ENCODE measurements around the gene GEMIN8.

Gene GEMIN8

DNA sequence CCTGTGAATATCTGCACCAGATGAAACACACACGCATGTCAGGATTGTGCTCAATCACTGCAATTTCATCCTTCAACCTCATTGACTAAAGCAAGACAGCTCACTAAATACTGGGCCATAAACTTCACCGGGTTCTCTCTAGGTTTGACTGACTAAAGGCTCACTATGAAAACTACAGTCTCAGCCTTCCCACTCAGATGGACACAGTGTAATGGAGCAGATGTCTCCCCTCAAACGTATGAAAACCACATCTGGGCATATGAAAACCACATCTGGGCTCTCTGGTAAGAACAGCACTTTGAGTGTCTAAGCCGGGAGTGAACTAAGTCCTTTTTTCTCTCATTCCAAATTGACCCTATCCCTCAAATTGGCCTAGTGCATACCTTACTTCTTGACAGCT lies 15.2 kb downstream of the GEMIN8 start:
- Histone ChIP-seq H3K14ac (ENCODE audit: low read length in 2 of 2) (no peak overlapping the region), H2BK5ac (ENCODE audit: low read depth, low read length, poor library complexity, severe bottlenecking) (no peak overlapping the region), H3K4me1 (ENCODE audit: control insufficient read depth, insufficient read depth, low read depth, low read length) (no peaks in the 10 kb centered on the region), H3K4me2 (ENCODE audit: low read length, poor library complexity, severe bottlenecking) (no peak overlapping the region), H3K36me3 (ENCODE audit: control insufficient read depth in 1 of 2, insufficient read depth in 2 of 2, low read depth in 1 of 2, low read length in 2 of 2) (peaks cover 0 to 61% of the 10 kb centered on the region in 2 experiments), H2AK5ac (ENCODE audit: low read length, severe bottlenecking) (no peak overlapping the region), H3K79me1 (replicated peaks; ENCODE audit: low read length, poor library complexity, severe bottlenecking) (peaks cover 6% of the 10 kb centered on the region), H4K91ac (ENCODE audit: low read length) (no peak overlapping the region), H3K23ac (ENCODE audit: low read length in 2 of 2) (no peak overlapping the region), H3K27me3 (ENCODE audit: control insufficient read depth in 1 of 2, insufficient read depth in 1 of 2, low read length in 2 of 2) (no peaks in the 10 kb centered on the region), H3K4ac (ENCODE audit: low read depth in 1 of 2, low read length in 2 of 2) (no peak overlapping the region), H2BK12ac (ENCODE audit: low read length in 2 of 2) (no peak overlapping the region), H2BK15ac (ENCODE audit: low read depth, poor library complexity, severe bottlenecking) (no peak overlapping the region), H2BK120ac (ENCODE audit: low read depth, low read length) (no peak overlapping the region), H3K4me3 (ENCODE audit: insufficient read depth in 1 of 2, low read depth in 1 of 2, low read length in 2 of 2) (no peak overlapping the region), H2AFZ (ENCODE audit: low read depth, low read length) (no peak overlapping the region), H3K9ac (ENCODE audit: low read length) (no peak overlapping the region), H3K27ac (ENCODE audit: low read length, poor library complexity, severe bottlenecking) (no peak overlapping the region), H3K9me3 (ENCODE audit: control insufficient read depth, low read length) (no peaks in the 10 kb centered on the region), H4K8ac (ENCODE audit: low read length) (no peak overlapping the region), H3K18ac (ENCODE audit: low read depth in 1 of 2, low read length in 2 of 2) (no peak overlapping the region)
- DNase-seq, result no peak
- WGBS, result 86% methylated on average over 4 of the region's 4 CpGs

- H3K4ac ChIP-seq (ENCODE audit: low read depth in 1 of 2, low read length in 2 of 2), result no peak overlapping the region
- H2BK5ac ChIP-seq (ENCODE audit: low read depth, low read length, poor library complexity, severe bottlenecking), result no peak overlapping the region
- no peak overlapping the region for H3K23ac ChIP-seq (ENCODE audit: low read length in 2 of 2)
- H2AFZ ChIP-seq (ENCODE audit: low read depth, low read length), result no peak overlapping the region
- DNase-seq, result no peak
- no peak overlapping the region for H3K4me2 ChIP-seq (ENCODE audit: low read length, poor library complexity, severe bottlenecking)
- H3K9me3 ChIP-seq (ENCODE audit: control insufficient read depth, low read length), result no peaks in the 10 kb centered on the region
- no peak overlapping the region for H2BK120ac ChIP-seq (ENCODE audit: low read depth, low read length)
- no peak overlapping the region for H3K4me3 ChIP-seq (ENCODE audit: insufficient read depth in 1 of 2, low read depth in 1 of 2, low read length in 2 of 2)
- no peak overlapping the region for H3K14ac ChIP-seq (ENCODE audit: low read length in 2 of 2)
- H3K27me3 ChIP-seq (ENCODE audit: control insufficient read depth in 1 of 2, insufficient read depth in 1 of 2, low read length in 2 of 2), result no peaks in the 10 kb centered on the region
- H2BK15ac ChIP-seq (ENCODE audit: low read depth, poor library complexity, severe bottlenecking), result no peak overlapping the region
- H3K4me1 ChIP-seq (ENCODE audit: control insufficient read depth, insufficient read depth, low read depth, low read length), result no peaks in the 10 kb centered on the region
- WGBS, result 34% methylated on average over 3 of the region's 4 CpGs
- H2AK5ac ChIP-seq (ENCODE audit: low read length, severe bottlenecking), result no peak overlapping the region
- H3K9ac ChIP-seq (ENCODE audit: low read length), result no peak overlapping the region
- H4K91ac ChIP-seq (ENCODE audit: low read length), result no peak overlapping the region
- no peak overlapping the region for H4K8ac ChIP-seq (ENCODE audit: low read length)
- no peak overlapping the region for H3K18ac ChIP-seq (ENCODE audit: low read depth in 1 of 2, low read length in 2 of 2)
- H3K36me3 ChIP-seq (ENCODE audit: control insufficient read depth in 1 of 2, insufficient read depth in 2 of 2, low read depth in 1 of 2, low read length in 2 of 2), result peaks cover 6 to 61% of the 10 kb centered on the region in 2 experiments
- H3K79me1 ChIP-seq (replicated peaks; ENCODE audit: low read length, poor library complexity, severe bottlenecking), result peaks cover 6% of the 10 kb centered on the region
- no peak overlapping the region for H3K27ac ChIP-seq (ENCODE audit: low read length, poor library complexity, severe bottlenecking)
- no peak overlapping the region for H2BK12ac ChIP-seq (ENCODE audit: low read length in 2 of 2)
These were observed 16.6 kb downstream of the GEMIN8 start for GRCh38 chrX:14013054-14013453.

DNA sequence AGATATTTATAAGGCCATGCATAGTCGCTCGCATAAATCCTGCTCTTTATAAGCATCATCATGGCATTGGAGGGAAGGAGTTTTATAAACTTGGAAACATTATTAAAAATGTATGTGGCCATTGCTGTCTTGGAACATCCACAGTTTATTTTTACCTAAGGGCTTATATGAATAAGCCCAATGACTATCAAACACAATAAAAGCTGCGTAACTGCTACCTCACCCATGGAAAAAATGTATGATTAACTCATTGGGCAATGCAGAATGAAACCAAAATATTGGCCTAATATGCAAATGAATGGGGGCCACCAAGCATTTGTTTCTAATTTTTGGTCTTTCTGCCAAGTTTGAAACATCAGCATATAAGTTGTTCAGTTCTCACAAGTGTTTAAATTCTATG lies 19.1 kb downstream of the GEMIN8 start:
- H3K4ac ChIP-seq (ENCODE audit: low read depth in 1 of 2, low read length in 2 of 2), result no peak overlapping the region
- H2AFZ ChIP-seq (ENCODE audit: low read depth, low read length), result no peak overlapping the region
- H3K36me3 ChIP-seq (ENCODE audit: control insufficient read depth in 1 of 2, insufficient read depth in 2 of 2, low read depth in 1 of 2, low read length in 2 of 2), result peaks cover 6 to 60% of the 10 kb centered on the region in 2 experiments
- no peak overlapping the region for H2AK5ac ChIP-seq (ENCODE audit: low read length, severe bottlenecking)
- no peak overlapping the region for H3K9ac ChIP-seq (ENCODE audit: low read length)
- no peaks in the 10 kb centered on the region for H3K4me1 ChIP-seq (ENCODE audit: control insufficient read depth, insufficient read depth, low read depth, low read length)
- H3K4me3 ChIP-seq (ENCODE audit: insufficient read depth in 1 of 2, low read depth in 1 of 2, low read length in 2 of 2), result no peak overlapping the region
- no peak for DNase-seq
- H3K18ac ChIP-seq (ENCODE audit: low read depth in 1 of 2, low read length in 2 of 2), result no peak overlapping the region
- H3K79me1 ChIP-seq (replicated peaks; ENCODE audit: low read length, poor library complexity, severe bottlenecking), result peaks cover 5% of the 10 kb centered on the region
- H2BK12ac ChIP-seq (ENCODE audit: low read length in 2 of 2), result no peak overlapping the region
- 100% methylated on average over 2 of the region's 3 CpGs for WGBS
- H3K9me3 ChIP-seq (ENCODE audit: control insufficient read depth, low read length), result no peaks in the 10 kb centered on the region
- H2BK120ac ChIP-seq (ENCODE audit: low read depth, low read length), result no peak overlapping the region
- no peak overlapping the region for H3K4me2 ChIP-seq (ENCODE audit: low read length, poor library complexity, severe bottlenecking)
- no peak overlapping the region for H2BK15ac ChIP-seq (ENCODE audit: low read depth, poor library complexity, severe bottlenecking)
- H3K27me3 ChIP-seq (ENCODE audit: control insufficient read depth in 1 of 2, insufficient read depth in 1 of 2, low read length in 2 of 2), result no peaks in the 10 kb centered on the region
- H4K8ac ChIP-seq (ENCODE audit: low read length), result no peak overlapping the region
- H3K27ac ChIP-seq (ENCODE audit: low read length, poor library complexity, severe bottlenecking), result no peak overlapping the region
- no peak overlapping the region for H3K23ac ChIP-seq (ENCODE audit: low read length in 2 of 2)
- H4K91ac ChIP-seq (ENCODE audit: low read length), result no peak overlapping the region
- no peak overlapping the region for H2BK5ac ChIP-seq (ENCODE audit: low read depth, low read length, poor library complexity, severe bottlenecking)
- no peak overlapping the region for H3K14ac ChIP-seq (ENCODE audit: low read length in 2 of 2)

DNA sequence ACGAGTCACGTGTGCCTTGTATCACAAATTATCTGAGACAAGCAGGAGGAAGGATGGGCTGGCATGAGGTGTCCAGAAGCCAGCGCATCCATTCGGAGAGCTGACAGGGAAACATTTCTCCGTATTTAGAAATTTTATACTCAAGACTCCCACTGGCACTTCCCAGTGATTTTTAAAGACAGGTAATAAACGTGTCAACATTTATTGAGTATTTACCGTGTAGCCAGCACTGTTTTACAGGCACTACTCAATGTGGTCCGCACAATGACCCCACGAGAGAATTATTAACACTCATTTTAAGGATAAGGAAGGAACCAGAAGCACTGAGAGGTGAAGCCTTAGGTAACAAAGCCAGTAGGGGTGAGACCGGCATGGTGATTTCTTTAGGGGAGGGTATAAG lies 23.2 kb downstream of the GEMIN8 start:
- Histone ChIP-seq H3K4me3 (ENCODE audit: insufficient read depth in 1 of 2, low read depth in 1 of 2, low read length in 2 of 2) (no peak overlapping the region), H2AK5ac (ENCODE audit: low read length, severe bottlenecking) (no peak overlapping the region), H3K79me1 (replicated peaks; ENCODE audit: low read length, poor library complexity, severe bottlenecking) (peaks cover 2% of the 10 kb centered on the region), H3K18ac (ENCODE audit: low read depth in 1 of 2, low read length in 2 of 2) (no peak overlapping the region), H3K14ac (ENCODE audit: low read length in 2 of 2) (no peak overlapping the region), H3K9me3 (ENCODE audit: control insufficient read depth, low read length) (no peaks in the 10 kb centered on the region), H2BK15ac (ENCODE audit: low read depth, poor library complexity, severe bottlenecking) (no peak overlapping the region), H4K8ac (ENCODE audit: low read length) (no peak overlapping the region), H3K36me3 (ENCODE audit: control insufficient read depth in 1 of 2, insufficient read depth in 2 of 2, low read depth in 1 of 2, low read length in 2 of 2) (peaks cover 6 to 49% of the 10 kb centered on the region in 2 experiments), H3K4me2 (ENCODE audit: low read length, poor library complexity, severe bottlenecking) (no peak overlapping the region), H2BK120ac (ENCODE audit: low read depth, low read length) (no peak overlapping the region), H3K4ac (ENCODE audit: low read depth in 1 of 2, low read length in 2 of 2) (no peak overlapping the region), H4K91ac (ENCODE audit: low read length) (no peak overlapping the region), H2BK12ac (ENCODE audit: low read length in 2 of 2) (no peak overlapping the region), H3K9ac (ENCODE audit: low read length) (no peak overlapping the region), H3K27ac (ENCODE audit: low read length, poor library complexity, severe bottlenecking) (no peak overlapping the region), H2AFZ (ENCODE audit: low read depth, low read length) (no peak overlapping the region), H3K4me1 (ENCODE audit: control insufficient read depth, insufficient read depth, low read depth, low read length) (no peaks in the 10 kb centered on the region), H2BK5ac (ENCODE audit: low read depth, low read length, poor library complexity, severe bottlenecking) (no peak overlapping the region), H3K23ac (ENCODE audit: low read length in 2 of 2) (no peak overlapping the region), H3K27me3 (ENCODE audit: control insufficient read depth in 1 of 2, insufficient read depth in 1 of 2, low read length in 2 of 2) (no peaks in the 10 kb centered on the region)
- WGBS, result 89% methylated on average over 10 of the region's 10 CpGs
- DNase-seq, result no peak
